D721Med (cell line): Measurements from ENCODE around the gene TMC6.

ENCODE experiments used
- DNase-seq: peaks from one replicate; pipeline ENCODE4 v3.0.0; 2011; ENCODE audit warnings: low spot score; ENCODE audit not compliant: insufficient read length
- FAIRE-seq: peaks from 2 replicates; lab custom pipeline; 2011; peaks lifted over from hg19 to GRCh38; lab: Jason Lieb, UNC
- TF ChIP-seq, protein P1 (sequence below): IDR thresholded peaks from 2 replicates; pipeline ENCODE4 v1.5.1; 2012; ENCODE audit warnings: mild to moderate bottlenecking, control low read depth; ENCODE audit not compliant: insufficient read depth; ENCODE audit errors: missing control alignments

The TMC6 gene

DNA sequence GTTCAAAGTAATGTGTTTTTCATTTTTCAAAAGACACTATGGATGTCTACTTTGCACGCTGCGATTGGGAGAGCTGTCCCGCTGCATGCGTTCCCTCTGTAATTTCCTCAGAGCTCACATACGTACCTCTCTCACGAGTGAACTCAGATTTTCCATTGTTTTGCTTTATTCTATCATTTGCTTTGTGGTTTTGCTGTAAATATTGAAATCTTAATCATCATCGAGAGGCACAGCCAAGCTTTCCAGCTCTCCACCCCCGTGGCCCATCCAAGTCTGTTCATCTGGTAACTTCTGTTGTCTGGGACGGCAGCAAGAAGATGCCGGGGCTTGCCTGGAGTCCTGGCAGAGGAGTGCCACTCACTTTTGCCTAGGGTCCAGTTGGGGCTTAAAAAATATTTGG lies 21.1 kb downstream of the TMC6 start:
- TF ChIP-seq, protein P1, sequence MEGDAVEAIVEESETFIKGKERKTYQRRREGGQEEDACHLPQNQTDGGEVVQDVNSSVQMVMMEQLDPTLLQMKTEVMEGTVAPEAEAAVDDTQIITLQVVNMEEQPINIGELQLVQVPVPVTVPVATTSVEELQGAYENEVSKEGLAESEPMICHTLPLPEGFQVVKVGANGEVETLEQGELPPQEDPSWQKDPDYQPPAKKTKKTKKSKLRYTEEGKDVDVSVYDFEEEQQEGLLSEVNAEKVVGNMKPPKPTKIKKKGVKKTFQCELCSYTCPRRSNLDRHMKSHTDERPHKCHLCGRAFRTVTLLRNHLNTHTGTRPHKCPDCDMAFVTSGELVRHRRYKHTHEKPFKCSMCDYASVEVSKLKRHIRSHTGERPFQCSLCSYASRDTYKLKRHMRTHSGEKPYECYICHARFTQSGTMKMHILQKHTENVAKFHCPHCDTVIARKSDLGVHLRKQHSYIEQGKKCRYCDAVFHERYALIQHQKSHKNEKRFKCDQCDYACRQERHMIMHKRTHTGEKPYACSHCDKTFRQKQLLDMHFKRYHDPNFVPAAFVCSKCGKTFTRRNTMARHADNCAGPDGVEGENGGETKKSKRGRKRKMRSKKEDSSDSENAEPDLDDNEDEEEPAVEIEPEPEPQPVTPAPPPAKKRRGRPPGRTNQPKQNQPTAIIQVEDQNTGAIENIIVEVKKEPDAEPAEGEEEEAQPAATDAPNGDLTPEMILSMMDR = no peak
- FAIRE-seq (no peak), DNase-seq (no peak)

DNA sequence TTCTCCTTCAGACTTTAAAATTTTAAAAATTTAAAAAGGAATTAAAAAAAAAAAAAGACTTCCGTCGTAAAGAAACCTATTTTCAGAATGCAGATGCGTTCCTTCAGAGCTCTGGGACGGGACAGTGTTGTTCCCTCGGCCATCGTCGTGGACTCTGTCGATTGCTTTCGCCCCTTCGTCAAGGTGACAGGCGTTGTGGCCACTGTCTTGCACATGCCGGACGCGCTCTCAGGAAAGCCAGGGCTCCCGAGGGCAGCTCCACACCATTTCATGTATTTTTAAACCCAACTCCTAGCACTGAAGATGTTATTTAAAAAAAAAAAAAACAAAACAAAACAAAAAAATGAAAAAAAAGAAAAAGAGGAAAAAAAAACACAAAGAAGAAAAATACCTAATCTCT lies 22.3 kb downstream of the TMC6 start:
- DNase-seq (no peak), FAIRE-seq (no peak)
- TF ChIP-seq, protein P1 = no peak

DNA sequence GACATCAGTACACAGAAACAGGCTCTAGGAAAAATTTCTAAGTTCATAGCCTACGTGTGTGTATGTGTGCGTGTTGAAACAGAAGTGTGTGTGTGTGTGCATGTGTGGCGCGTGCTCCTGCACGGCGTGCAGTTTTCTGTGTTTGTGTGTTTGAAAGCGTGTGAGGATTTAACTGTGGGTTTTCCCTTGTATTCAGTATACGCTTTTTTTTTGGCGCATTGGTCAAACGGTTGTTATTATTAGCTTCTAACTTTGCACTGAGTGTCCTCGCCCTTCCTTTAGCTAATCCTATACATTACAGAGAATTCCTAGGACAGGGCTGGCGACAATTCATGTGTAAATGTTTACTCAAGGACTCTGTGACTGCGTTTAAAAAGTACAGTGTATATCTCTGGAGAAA lies 23.0 kb downstream of the TMC6 start:
- DNase-seq (no peak), FAIRE-seq (no peak)
- TF ChIP-seq, protein P1 = no peak

DNA sequence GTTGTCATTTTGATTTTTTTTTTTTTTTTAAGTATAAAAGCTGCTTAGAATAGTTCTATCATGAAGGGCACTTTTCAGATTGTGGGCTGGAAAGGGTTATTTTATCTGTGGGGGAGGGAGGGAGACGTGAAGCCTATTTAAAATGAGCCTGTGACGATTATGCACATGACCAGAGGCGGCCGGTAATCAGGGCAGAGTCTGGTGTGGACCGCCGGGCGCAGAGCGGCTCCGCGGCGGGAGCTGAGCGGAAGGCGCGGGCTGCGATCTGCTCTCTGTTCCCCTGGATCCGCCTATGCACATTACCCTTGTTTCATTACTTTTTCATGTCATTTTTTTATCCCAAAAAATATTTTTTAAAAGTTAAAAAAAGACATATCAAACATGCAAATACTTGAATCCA lies 23.5 kb downstream of the TMC6 start:
- no peak for FAIRE-seq
- no peak for DNase-seq
- TF ChIP-seq, protein P1 = no peak

DNA sequence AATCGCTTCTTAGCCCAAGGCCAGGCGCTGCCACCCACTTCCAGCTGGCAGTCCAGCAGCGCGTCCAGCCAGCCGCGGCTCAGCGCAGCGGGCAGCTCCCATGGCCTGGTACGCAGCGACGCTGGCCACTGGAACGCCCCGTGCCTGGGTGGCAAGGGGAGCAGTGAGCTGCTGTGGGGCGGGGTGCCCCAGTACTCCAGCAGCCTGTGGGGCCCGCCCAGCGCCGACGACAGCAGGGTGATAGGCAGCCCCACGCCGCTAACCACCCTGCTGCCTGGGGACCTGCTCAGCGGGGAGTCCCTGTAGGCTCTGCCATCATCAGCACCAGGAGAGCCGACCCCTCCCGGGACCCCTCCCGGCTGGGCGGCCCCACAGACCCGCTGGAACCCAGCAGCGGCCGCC lies 24.0 kb downstream of the TMC6 start:
- FAIRE-seq (no peak), DNase-seq (no peak)
- TF ChIP-seq, protein P1 = no peak

DNA sequence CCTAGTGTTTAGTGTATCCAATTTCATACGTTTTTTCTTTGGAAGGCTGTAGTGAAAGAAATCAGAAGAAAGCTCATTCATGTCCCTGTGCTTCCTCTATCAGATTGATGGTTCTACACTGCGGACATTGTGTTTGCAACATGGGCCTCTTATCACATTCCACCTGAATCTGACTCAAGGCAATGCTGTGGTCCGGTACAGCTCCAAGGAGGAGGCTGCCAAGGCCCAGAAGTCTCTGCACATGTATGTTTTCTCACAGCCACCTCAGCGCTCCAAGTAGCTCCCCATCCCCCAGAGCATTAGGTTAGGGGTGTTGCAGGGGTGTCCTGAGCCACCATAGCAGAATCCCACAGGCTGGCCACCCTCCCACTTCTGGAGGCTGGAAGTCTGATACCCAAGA lies 25.2 kb downstream of the TMC6 start:
- TF ChIP-seq, protein P1 = no peak
- no peak for FAIRE-seq
- DNase-seq = no peak

DNA sequence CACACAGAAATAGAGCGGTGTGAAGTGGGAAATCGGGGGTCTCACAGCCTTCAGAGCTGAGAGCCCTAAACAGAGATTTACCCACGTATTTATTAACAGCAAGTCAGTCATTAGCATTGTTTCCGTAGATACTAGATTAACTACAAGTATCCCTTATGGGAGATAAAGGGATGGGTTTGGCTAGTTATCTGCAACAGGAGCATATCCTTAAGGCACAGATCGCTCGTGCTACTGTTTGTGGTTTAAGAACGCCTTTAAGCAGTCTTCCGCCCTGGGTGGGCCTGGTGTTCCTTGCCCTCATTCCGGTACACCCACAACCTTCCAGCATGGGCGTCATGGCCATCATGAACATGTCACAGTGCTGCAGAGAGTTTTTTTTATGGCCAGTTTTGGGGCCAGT lies 27.0 kb downstream of the TMC6 start:
- FAIRE-seq = no peak
- TF ChIP-seq, protein P1 = no peak
- no peak for DNase-seq
